T-helper 1 cell (primary cell): ENCODE data around the gene WIPF2.

Source experiments
- DNase-seq, 5 donors: peaks; one replicate each; pipeline ENCODE4 v3.0.0-alpha.2; 2012 to 2020

The WIPF2 gene

GRCh38 chr17:40253565-40253964, 34.5 kb downstream of the WIPF2 start:
- no peak for DNase-seq

GRCh38 chr17:40259505-40259904, 40.4 kb downstream of the WIPF2 start:
- no peak for DNase-seq

- DNase-seq, result no peak
Observed at GRCh38 chr17:40260528-40260927, 41.4 kb downstream of the WIPF2 start.

- no peak for DNase-seq
Observed at GRCh38 chr17:40264458-40265185, 45.5 kb downstream of the WIPF2 start.

- DNase-seq, result no peak
Observed at GRCh38 chr17:40265337-40265736, 46.2 kb downstream of the WIPF2 start.

- no peak for DNase-seq
Observed at GRCh38 chr17:40266882-40267281, 47.8 kb downstream of the WIPF2 start.

GRCh38 chr17:40268141-40268712, 49.1 kb downstream of the WIPF2 start:
- no peak for DNase-seq

GRCh38 chr17:40278414-40278813, 59.3 kb downstream of the WIPF2 start:
- no peak for DNase-seq

GRCh38 chr17:40279402-40279801, 60.3 kb downstream of the WIPF2 start:
- no peak for DNase-seq

- no peak for DNase-seq
Observed at GRCh38 chr17:40281663-40282062, 62.6 kb downstream of the WIPF2 start.

- peak in 1 of 5 donors; percentile 71 for DNase-seq
Observed at GRCh38 chr17:40283662-40284061, 64.6 kb downstream of the WIPF2 start.

GRCh38 chr17:40284085-40284713, 65.1 kb downstream of the WIPF2 start:
- no peak for DNase-seq

GRCh38 chr17:40286473-40286872, 67.4 kb downstream of the WIPF2 start:
- DNase-seq, result no peak

GRCh38 chr17:40287159-40287493, 68.0 kb downstream of the WIPF2 start:
- no peak for DNase-seq

- peak; percentile 96 to 99 (median 98) for DNase-seq
Observed at GRCh38 chr17:40287494-40288369, 68.6 kb downstream of the WIPF2 start, which contains the start of gene CDC6. Gene CDC6 (plus strand): TSS chr17:40287879. CDS start chr17:40289421, 1,542 bp downstream.

- DNase-seq, result peak in 2 of 5 donors; percentile 29 to 62
Observed at GRCh38 chr17:40290629-40291280, 71.7 kb downstream of the WIPF2 start.

GRCh38 chr17:40291281-40291664, 72.2 kb downstream of the WIPF2 start:
- DNase-seq, result no peak

- DNase-seq, result no peak
Observed at GRCh38 chr17:40293363-40293762, 74.3 kb downstream of the WIPF2 start.

GRCh38 chr17:40295488-40296436, 76.7 kb downstream of the WIPF2 start:
- no peak for DNase-seq

- no peak for DNase-seq
Observed at GRCh38 chr17:40297511-40297910, 78.4 kb downstream of the WIPF2 start.

- no peak for DNase-seq
Observed at GRCh38 chr17:40298726-40299125, 79.6 kb downstream of the WIPF2 start.
